ENCODE data around the gene R3HCC1L.

Gene R3HCC1L

GRCh38 chr10:98134431-98135221 is at the start of gene R3HCC1L:
TSS of gene R3HCC1L (plus strand) at chr10:98134657. CDS start at chr10:98208115, 73,458 bp downstream.
- peak; percentile 77 for DNase-seq

GRCh38 chr10:98085238-98085637 is 49.2 kb upstream of the R3HCC1L start:
- no peak for DNase-seq

GRCh38 chr10:98086837-98087708 is 47.4 kb upstream of the R3HCC1L start:
- DNase-seq, result no peak

GRCh38 chr10:98088186-98088971 is 46.1 kb upstream of the R3HCC1L start:
- DNase-seq, result no peak

- no peak for DNase-seq
Observed at GRCh38 chr10:98090822-98091221, 43.6 kb upstream of the R3HCC1L start.

- no peak for DNase-seq
Observed at GRCh38 chr10:98096316-98096715, 38.1 kb upstream of the R3HCC1L start.

- no peak for DNase-seq
Observed at GRCh38 chr10:98096731-98097130, 37.7 kb upstream of the R3HCC1L start.

GRCh38 chr10:98097175-98097574 is 37.3 kb upstream of the R3HCC1L start:
- DNase-seq, result no peak

GRCh38 chr10:98097616-98098015 is 36.8 kb upstream of the R3HCC1L start:
- no peak for DNase-seq

GRCh38 chr10:98098247-98098646 is 36.2 kb upstream of the R3HCC1L start:
- no peak for DNase-seq

- DNase-seq, result no peak
Observed at GRCh38 chr10:98100476-98100875, 34.0 kb upstream of the R3HCC1L start.

- DNase-seq, result no peak
Observed at GRCh38 chr10:98101366-98101765, 33.1 kb upstream of the R3HCC1L start.

GRCh38 chr10:98104125-98104524 is 30.3 kb upstream of the R3HCC1L start:
- no peak for DNase-seq

- DNase-seq, result no peak
Observed at GRCh38 chr10:98106531-98106930, 27.9 kb upstream of the R3HCC1L start.

- DNase-seq, result no peak
Observed at GRCh38 chr10:98107644-98108430, 26.6 kb upstream of the R3HCC1L start.

GRCh38 chr10:98110356-98110755 is 24.1 kb upstream of the R3HCC1L start:
- no peak for DNase-seq

- no peak for DNase-seq
Observed at GRCh38 chr10:98115031-98115787, 19.2 kb upstream of the R3HCC1L start.

GRCh38 chr10:98119891-98120290 is 14.6 kb upstream of the R3HCC1L start:
- DNase-seq, result no peak

- DNase-seq, result no peak
Observed at GRCh38 chr10:98125940-98126631, 8.4 kb upstream of the R3HCC1L start.

- no peak for DNase-seq
Observed at GRCh38 chr10:98128802-98129201, 5.7 kb upstream of the R3HCC1L start.

GRCh38 chr10:98131619-98132018 is 2.8 kb upstream of the R3HCC1L start:
- no peak for DNase-seq
